Liver (tissue), 3 donors: ENCODE measurements around the gene ZBTB49.

Source experiments
- ATF3 ChIP-seq: IDR thresholded peaks from 2 replicates; pipeline ENCODE4 v1.6.1; 2016; ENCODE audit warnings: antibody characterized with exemption
- CTCF ChIP-seq: fragments of 150-350 bp; IDR thresholded peaks from 2 replicates; pipeline ENCODE4 v1.5.1; 2017; ENCODE audit warnings: improper control_type of control experiment, low read depth, low read length; ENCODE audit not compliant: missing input control
- GABPA ChIP-seq, 2 donors: IDR thresholded peaks in 1 of 2; conservative IDR thresholded peaks in 1 of 2; 2 replicates each; pipeline ENCODE4 v1.6.1; 2016; ENCODE audit warnings: antibody characterized with exemption in 2 of 2, mild to moderate bottlenecking in 1 of 2, moderate library complexity in 1 of 2
- JUND ChIP-seq, 2 donors: IDR thresholded peaks; 2 replicates each; pipeline ENCODE4 v1.6.1; 2016; ENCODE audit warnings: antibody characterized with exemption in 2 of 2
- MAX ChIP-seq: IDR thresholded peaks from 2 replicates; pipeline ENCODE4 v1.6.1; 2016; ENCODE audit warnings: antibody characterized with exemption
- NR2F2 ChIP-seq: IDR thresholded peaks from 2 replicates; pipeline ENCODE4 v1.6.1; 2016; ENCODE audit warnings: antibody characterized with exemption
- RAD21 ChIP-seq, 2 donors: IDR thresholded peaks; 2 replicates each; pipeline ENCODE4 v1.6.1; 2016; ENCODE audit warnings: antibody characterized with exemption in 2 of 2, mild to moderate bottlenecking in 2 of 2
- REST ChIP-seq: IDR thresholded peaks from 2 replicates; pipeline ENCODE4 v1.6.1; 2016; ENCODE audit warnings: antibody characterized with exemption, mild to moderate bottlenecking
- RXRA ChIP-seq, 2 donors: IDR thresholded peaks; 2 replicates each; pipeline ENCODE4 v1.6.1; 2017 to 2018; ENCODE audit warnings: antibody characterized with exemption in 2 of 2, mild to moderate bottlenecking in 1 of 2
- TAF1 ChIP-seq: conservative IDR thresholded peaks from 2 replicates; pipeline ENCODE4 v1.6.1; 2016; ENCODE audit warnings: antibody characterized with exemption, mild to moderate bottlenecking
- YY1 ChIP-seq: IDR thresholded peaks from 2 replicates; pipeline ENCODE4 v1.6.1; 2016; ENCODE audit warnings: antibody characterized with exemption, mild to moderate bottlenecking
- TF ChIP-seq, protein P1 (sequence below): IDR thresholded peaks from 2 replicates; pipeline ENCODE4 v1.6.1; 2016; ENCODE audit warnings: antibody characterized with exemption
- donor health status: healthy.
- donor health status: healthy.

DNA sequence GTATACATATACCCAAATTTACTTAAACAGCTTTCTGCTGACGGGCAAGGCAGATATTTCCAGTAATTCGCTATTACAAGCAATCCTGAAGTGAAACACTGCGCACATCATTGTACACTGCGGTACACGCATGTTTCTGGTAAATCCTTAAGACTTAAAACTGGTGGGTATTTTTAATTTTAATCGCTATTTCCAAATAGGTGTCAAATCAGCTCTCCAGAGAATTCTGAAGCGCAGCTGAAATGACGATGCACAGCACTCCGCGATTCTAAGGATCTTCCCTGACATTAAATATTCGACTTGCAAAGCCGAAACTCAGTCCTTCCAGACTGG lies 42.4 kb upstream of the ZBTB49 start:
- no peak for TF ChIP-seq TAF1
- no peak for TF ChIP-seq RAD21 (IDR thresholded peaks at IDR 0.05)
- TF ChIP-seq CTCF, result no peak
- no peak for TF ChIP-seq NR2F2
- no peak for TF ChIP-seq ATF3
- no peak for TF ChIP-seq REST
- no peak for TF ChIP-seq GABPA (IDR thresholded peaks at IDR 0.05 in 1 of 2, conservative IDR thresholded peaks at IDR 0.05 in 1 of 2)
- no peak for TF ChIP-seq MAX
- no peak for TF ChIP-seq YY1
- TF ChIP-seq RXRA (IDR thresholded peaks at IDR 0.05), result no peak
- TF ChIP-seq, protein P1, sequence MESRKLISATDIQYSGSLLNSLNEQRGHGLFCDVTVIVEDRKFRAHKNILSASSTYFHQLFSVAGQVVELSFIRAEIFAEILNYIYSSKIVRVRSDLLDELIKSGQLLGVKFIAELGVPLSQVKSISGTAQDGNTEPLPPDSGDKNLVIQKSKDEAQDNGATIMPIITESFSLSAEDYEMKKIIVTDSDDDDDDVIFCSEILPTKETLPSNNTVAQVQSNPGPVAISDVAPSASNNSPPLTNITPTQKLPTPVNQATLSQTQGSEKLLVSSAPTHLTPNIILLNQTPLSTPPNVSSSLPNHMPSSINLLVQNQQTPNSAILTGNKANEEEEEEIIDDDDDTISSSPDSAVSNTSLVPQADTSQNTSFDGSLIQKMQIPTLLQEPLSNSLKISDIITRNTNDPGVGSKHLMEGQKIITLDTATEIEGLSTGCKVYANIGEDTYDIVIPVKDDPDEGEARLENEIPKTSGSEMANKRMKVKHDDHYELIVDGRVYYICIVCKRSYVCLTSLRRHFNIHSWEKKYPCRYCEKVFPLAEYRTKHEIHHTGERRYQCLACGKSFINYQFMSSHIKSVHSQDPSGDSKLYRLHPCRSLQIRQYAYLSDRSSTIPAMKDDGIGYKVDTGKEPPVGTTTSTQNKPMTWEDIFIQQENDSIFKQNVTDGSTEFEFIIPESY, result no peak
- TF ChIP-seq JUND (IDR thresholded peaks at IDR 0.05), result no peak
